GM21528 (cell line): Measurements from ENCODE around the gene TNIP1.
A peak's percentile ranks its signal among the peaks of the same experiment; 100 is the strongest.

Source experiments
- ATAC-seq: cut with Tn5 transposase; IDR thresholded peaks from one replicate; pipeline ENCODE4 v1.9.1; 2021; ENCODE audit warnings: mild to moderate bottlenecking, moderate library complexity; ENCODE audit not compliant: unreplicated experiment, low FRiP score

TNIP1 gene

GRCh38 chr5:151106043-151106442 is 25.2 kb upstream of the TNIP1 start:
- no peak for ATAC-seq

- no peak for ATAC-seq
Observed at GRCh38 chr5:151105561-151105960, 24.7 kb upstream of the TNIP1 start.

GRCh38 chr5:151104795-151105194 is 24.0 kb upstream of the TNIP1 start:
- ATAC-seq = no peak

- ATAC-seq = no peak
Observed at GRCh38 chr5:151101746-151102145, 20.9 kb upstream of the TNIP1 start.

- no peak for ATAC-seq
Observed at GRCh38 chr5:151101151-151101550, 20.3 kb upstream of the TNIP1 start.

GRCh38 chr5:151100681-151101080 is 19.8 kb upstream of the TNIP1 start:
- ATAC-seq = no peak

GRCh38 chr5:151098768-151099121 is 17.9 kb upstream of the TNIP1 start:
- no peak for ATAC-seq

- peak; percentile 51 for ATAC-seq
Observed at GRCh38 chr5:151097820-151098767, 17.3 kb upstream of the TNIP1 start.

GRCh38 chr5:151097061-151097460 is 16.2 kb upstream of the TNIP1 start:
- ATAC-seq = no peak

GRCh38 chr5:151096001-151096373 is 15.2 kb upstream of the TNIP1 start:
- ATAC-seq = no peak

GRCh38 chr5:151095341-151096000 is 14.6 kb upstream of the TNIP1 start:
- ATAC-seq = no peak

GRCh38 chr5:151094852-151095245 is 14.0 kb upstream of the TNIP1 start:
- ATAC-seq = no peak

GRCh38 chr5:151094030-151094851 is 13.4 kb upstream of the TNIP1 start:
- peak; percentile 68 for ATAC-seq

GRCh38 chr5:151093476-151093889 is 12.6 kb upstream of the TNIP1 start:
- peak; percentile 10 for ATAC-seq

- no peak for ATAC-seq
Observed at GRCh38 chr5:151092762-151093161, 11.9 kb upstream of the TNIP1 start.

- ATAC-seq = no peak
Observed at GRCh38 chr5:151089726-151090125, 8.9 kb upstream of the TNIP1 start.

- ATAC-seq = no peak
Observed at GRCh38 chr5:151088986-151089385, 8.2 kb upstream of the TNIP1 start.

GRCh38 chr5:151087486-151087885 is 6.7 kb upstream of the TNIP1 start:
- no peak for ATAC-seq

GRCh38 chr5:151086905-151087360 is 6.1 kb upstream of the TNIP1 start:
- ATAC-seq = peak; percentile 58

- ATAC-seq = no peak
Observed at GRCh38 chr5:151086192-151086869, 5.5 kb upstream of the TNIP1 start.
